Heart left ventricle (tissue), 16 donors: ENCODE data around the gene FFAR3. TPM values are rescaled to one million over a fixed set of nuclear protein-coding genes. Genes with fewer than 3 reads are reported as not detected.

Experiments
- ATAC-seq, 4 donors: fragments of 200-7000 bp; cut with Tn5 transposase; one replicate each; pipeline ENCODE4 v1.9.1; 2020 to 2022; ENCODE audit warnings: moderate library complexity in 4 of 4, mild to moderate bottlenecking in 3 of 4, moderate number of reproducible peaks in 1 of 4
- DNase-seq, 5 donors: peaks; one replicate each; pipeline ENCODE4 v3.0.0-alpha.2; 2020
- H3K27ac ChIP-seq, 12 donors: fragments of 200-600 bp; sonication (generic) in 4 of 12; one replicate each; pipeline versions ENCODE4 v1.5.0 to v1.8.0; 2016 to 2022; ENCODE audit warnings: mild to moderate bottlenecking in 2 of 12
- H3K27me3 ChIP-seq, 9 donors: fragments of 200-600 bp; sonication (generic) in 2 of 9; one replicate each; pipeline versions ENCODE4 v1.5.1 to v1.8.0; 2016 to 2022; ENCODE audit warnings: mild to moderate bottlenecking in 3 of 9
- H3K36me3 ChIP-seq, 9 donors: fragments of 200-600 bp; sonication (generic) in 2 of 9; one replicate each; pipeline versions ENCODE4 v1.5.0 to v1.8.0; 2018 to 2022; ENCODE audit warnings: mild to moderate bottlenecking in 2 of 9
- H3K4me1 ChIP-seq, 12 donors: fragments of 200-600 bp; sonication (generic) in 4 of 12; one replicate each; pipeline versions ENCODE4 v1.5.0 to v1.8.0; 2016 to 2022; ENCODE audit warnings: mild to moderate bottlenecking in 3 of 12
- H3K4me3 ChIP-seq, 12 donors: fragments of 200-600 bp; sonication (generic) in 4 of 12; one replicate each; pipeline versions ENCODE4 v1.5.0 to v1.8.0; 2017 to 2022; ENCODE audit warnings: mild to moderate bottlenecking in 9 of 12, moderate library complexity in 4 of 12
- H3K9me3 ChIP-seq, 12 donors: fragments of 200-600 bp; sonication (generic) in 4 of 12; one replicate each; pipeline versions ENCODE4 v1.5.0 to v1.8.0; 2016 to 2022; ENCODE audit warnings: mild to moderate bottlenecking in 1 of 12
- POLR2A ChIP-seq, 2 donors: fragments of 450-650 bp; IDR thresholded peaks; one replicate each; pipeline ENCODE4 v1.6.1; 2017; ENCODE audit warnings: antibody characterized with exemption in 2 of 2, mild to moderate bottlenecking in 2 of 2, moderate library complexity in 2 of 2
- WGBS, 4 donors: extraction: QIAGEN DNeasy Blood & Tissue Kit in 2 of 4; methylation state at CpG; one replicate each; pipeline versions ENCODE4 v1.1.5 to v1.1.7; 2013 to 2018; 5-methylcytosine and 5-hydroxymethylcytosine counted together
- intact Hi-C, 10 donors: fragments of 100-400 bp; cut with DNase I; formaldehyde crosslinking; loops; one replicate each; pipeline versions ENCODE4 v1.11.1 to v1.14.2; 2022
- polyA plus RNA-seq, 2 donors: library from polyadenylated mRNA; stranded (reverse); fragments of 200-250 nt; gene quantifications; one replicate each; pipeline ENCODE4 v1.2.3, GENCODE V29; 2013
- total RNA-seq, 9 donors: library from RNA; depleted of rRNA in 2 of 9; stranded (reverse); fragments of >200 nt in 2 of 9; fragmentation: NEBNext Ultra II Directional in 3 of 9; extraction: Animal tissue kit (Norgen Biotek cat#: 25700) in 3 of 9; gene quantifications; one replicate each; pipeline versions ENCODE4 v1.1.0 to v1.2.4, GENCODE V29; 2016 to 2023
- TF ChIP-seq, protein P1 (sequence below), 12 donors: fragments of 200-600 bp; sonication (generic) in 4 of 12; IDR thresholded peaks; one replicate each; pipeline versions ENCODE4 v1.5.0 to v1.8.0; 2018 to 2022; ENCODE audit warnings: antibody characterized with exemption in 12 of 12, mild to moderate bottlenecking in 5 of 12
- donor health status: ischemic (EF 13 %, LVEDD 7.1; RV severe dilation, severe dysfunction).
- donor health status: healthy with polysubstance abuse.
- donor health status: DM: no; HTN: yes; CAD: no.
- donor health status: DM: no; HTN: no; CAD: no.
- donor health status: ischemic (EF 25% LVEDD 6.9; RV normal size, moderate dysfunction).
- donor health status: ischemic (EF 25% LVEDD 5.7; RV mildly dilated, moderate dysfunction).
- donor health status: healthy.
- donor health status: DM: yes; HTN: yes; CAD: no.
- donor health status: ischemic (EF 35%, LVEDD 5.7; RV mildly dilated, moderate dysfunction).
- donor health status: nonischemic (EF 11% LVEDD 7.7; RV severe dilation, severe dysfunction).
- donor health status: DM: yes; HTN: yes; CAD: no.
- donor health status: PGD.
- donor health status: ischemic (EF 29% LVEDD 5.4; RV normal size, mild dysfunction).
- donor health status: nonischemic (EF 23%, LVEDD 6.1; RV moderate dilation, normal function).

The FFAR3 gene
- total and polyA plus RNA-seq, 11 donors: 0.11 to 0.96 (median 0.15) TPM; not detected in 8

GRCh38 chr19:35346193-35347052 lies 11.8 kb upstream of the FFAR3 start:
- Histone ChIP-seq H3K9me3 (no peaks in the 10 kb centered on the region), H3K4me3 (no peak overlapping the region), H3K27me3 (peaks cover 0 to 9% (median 0%) of the 10 kb centered on the region in 9 donors), H3K4me1 (peaks cover 0 to 26% (median 0%) of the 10 kb centered on the region in 12 donors), H3K27ac (peak overlapping the region in 1 of 12 donors; percentile 84), H3K36me3 (no peaks in the 10 kb centered on the region)
- 63 to 76% (median 72%) methylated on average over 28 of the region's 28 CpGs for WGBS, 4 donors
- peak in 1 of 4 donors; percentile 51 for ATAC-seq
- DNase-seq: peak in 1 of 5 donors; percentile 58
- intact Hi-C loops: no loop called here
- TF ChIP-seq, protein P1, sequence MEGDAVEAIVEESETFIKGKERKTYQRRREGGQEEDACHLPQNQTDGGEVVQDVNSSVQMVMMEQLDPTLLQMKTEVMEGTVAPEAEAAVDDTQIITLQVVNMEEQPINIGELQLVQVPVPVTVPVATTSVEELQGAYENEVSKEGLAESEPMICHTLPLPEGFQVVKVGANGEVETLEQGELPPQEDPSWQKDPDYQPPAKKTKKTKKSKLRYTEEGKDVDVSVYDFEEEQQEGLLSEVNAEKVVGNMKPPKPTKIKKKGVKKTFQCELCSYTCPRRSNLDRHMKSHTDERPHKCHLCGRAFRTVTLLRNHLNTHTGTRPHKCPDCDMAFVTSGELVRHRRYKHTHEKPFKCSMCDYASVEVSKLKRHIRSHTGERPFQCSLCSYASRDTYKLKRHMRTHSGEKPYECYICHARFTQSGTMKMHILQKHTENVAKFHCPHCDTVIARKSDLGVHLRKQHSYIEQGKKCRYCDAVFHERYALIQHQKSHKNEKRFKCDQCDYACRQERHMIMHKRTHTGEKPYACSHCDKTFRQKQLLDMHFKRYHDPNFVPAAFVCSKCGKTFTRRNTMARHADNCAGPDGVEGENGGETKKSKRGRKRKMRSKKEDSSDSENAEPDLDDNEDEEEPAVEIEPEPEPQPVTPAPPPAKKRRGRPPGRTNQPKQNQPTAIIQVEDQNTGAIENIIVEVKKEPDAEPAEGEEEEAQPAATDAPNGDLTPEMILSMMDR (IDR thresholded peaks at IDR 0.05): no peak
- no peak for TF ChIP-seq POLR2A (IDR thresholded peaks at IDR 0.05)

- no peaks in the 10 kb centered on the region for H3K36me3 ChIP-seq
- DNase-seq (peak in 2 of 5 donors; percentile 28 to 37), ATAC-seq (peak in 1 of 4 donors; percentile 49)
- peaks cover 0 to 9% (median 0%) of the 10 kb centered on the region in 9 donors for H3K27me3 ChIP-seq
- intact Hi-C loops: no loop called here
- H3K4me1 ChIP-seq: peaks cover 0 to 26% (median 0%) of the 10 kb centered on the region in 12 donors
- H3K27ac ChIP-seq: peak within 1 kb of the TSS in 1 of 12 donors; percentile 84
- 67 to 70% (median 68%) methylated on average over 18 of the region's 18 CpGs for WGBS, 4 donors
- no peak within 1 kb of the TSS for H3K4me3 ChIP-seq
- no peak for TF ChIP-seq POLR2A (IDR thresholded peaks at IDR 0.05)
- TF ChIP-seq, protein P1 (IDR thresholded peaks at IDR 0.05): no peak
- no peaks in the 10 kb centered on the region for H3K9me3 ChIP-seq
These were observed 10.9 kb upstream of the FFAR3 start, which contains the start of gene FFAR1 for GRCh38 chr19:35347171-35347929. FFAR1 (plus strand) TSS chr19:35347902; CDS start chr19:35351552, 3,650 bp downstream.

GRCh38 chr19:35347930-35348298 lies 10.3 kb upstream of the FFAR3 start:
- H3K4me3 ChIP-seq: no peak overlapping the region
- WGBS, 4 donors: 78 to 85% (median 83%) methylated on average over 7 of the region's 7 CpGs
- no peaks in the 10 kb centered on the region for H3K9me3 ChIP-seq
- peaks cover 0 to 9% (median 0%) of the 10 kb centered on the region in 9 donors for H3K27me3 ChIP-seq
- intact Hi-C loops: no loop called here
- TF ChIP-seq, protein P1 (IDR thresholded peaks at IDR 0.05): no peak
- TF ChIP-seq POLR2A (IDR thresholded peaks at IDR 0.05): no peak
- H3K4me1 ChIP-seq: peaks cover 0 to 31% (median 0%) of the 10 kb centered on the region in 12 donors
- ATAC-seq (no peak), DNase-seq (peak in 1 of 5 donors; percentile 4)
- no peaks in the 10 kb centered on the region for H3K36me3 ChIP-seq
- H3K27ac ChIP-seq: peak overlapping the region in 1 of 12 donors; percentile 84
